ENCODE measurements around the gene NSL1. TPM values are rescaled to one million over a fixed set of nuclear protein-coding genes. Genes with fewer than 3 reads are reported as not detected.
"Not testable (repeated sequence)": the region's sequence is repeated elsewhere in the genome, so short reads cannot be mapped to it uniquely, and the experiment has no call there.

NSL1 gene
- polyA plus RNA-seq, 1 experiment, result 16.4 TPM

DNA sequence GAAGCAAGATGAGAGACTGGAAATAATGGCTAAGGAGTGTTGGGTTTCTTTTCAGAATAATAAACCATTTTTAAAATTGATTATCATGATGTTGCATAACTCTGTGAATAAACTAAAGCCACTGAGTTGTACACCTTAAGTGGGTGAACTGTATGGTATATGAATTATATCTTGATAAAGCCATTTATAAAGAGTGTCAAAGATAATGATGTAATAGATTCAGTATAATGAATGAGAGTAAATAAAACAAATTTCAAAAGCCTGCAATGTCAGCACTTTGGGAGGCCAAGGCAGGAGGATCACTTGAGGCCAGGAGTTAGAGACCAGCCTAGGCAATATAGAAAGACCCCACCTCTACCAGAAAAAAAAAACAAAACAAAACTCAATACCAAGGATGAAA lies 16.3 kb downstream of the NSL1 start:
- ChIA-PET POLR2A (no interaction called here), CTCF (interaction anchor here (1.5 kb wide), 1 partner anchor 110 kb away, joined by 13 read pairs; no protein-coding TSS in a partner anchor)
- no peak for TF ChIP-seq CTCF (IDR thresholded peaks at IDR 0.05; ENCODE audit: insufficient read depth, low read depth, low read length)
- H3K27me3 ChIP-seq (ENCODE audit: control insufficient read depth, insufficient read depth, low read length), result no peaks in the 10 kb centered on the region
- no peak overlapping the region for H3K4me3 ChIP-seq (ENCODE audit: low read depth, low read length)
- peaks cover 2% of the 10 kb centered on the region for H3K36me3 ChIP-seq (ENCODE audit: control insufficient read depth, insufficient read depth, low read length)
- DNase-seq (ENCODE audit: low read depth), result no peak

DNA sequence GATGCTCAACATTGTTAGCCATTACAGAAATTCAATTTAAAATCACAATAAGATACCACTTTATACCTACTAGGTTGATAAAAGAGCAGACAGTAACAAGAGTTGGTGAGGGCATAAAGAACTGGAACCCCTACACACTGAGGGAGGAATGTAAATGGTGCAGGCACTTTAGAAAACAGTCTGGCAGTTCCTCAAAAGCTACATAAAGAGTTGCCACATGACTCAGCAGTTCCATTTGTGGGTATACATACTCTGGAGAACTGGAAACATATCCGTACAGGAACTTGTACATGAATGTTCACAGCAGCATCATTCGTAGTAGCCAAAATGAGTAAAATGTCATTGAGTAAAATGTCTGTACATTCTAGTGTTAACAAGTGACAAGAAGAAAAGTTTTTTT lies 17.0 kb downstream of the NSL1 start:
- Histone ChIP-seq H3K4me3 (ENCODE audit: low read depth, low read length) (no peak overlapping the region), H3K36me3 (ENCODE audit: control insufficient read depth, insufficient read depth, low read length) (peaks cover 2% of the 10 kb centered on the region), H3K27me3 (ENCODE audit: control insufficient read depth, insufficient read depth, low read length) (no peaks in the 10 kb centered on the region)
- POLR2A ChIA-PET, result no interaction called here
- CTCF ChIA-PET, result no interaction called here
- no peak for TF ChIP-seq CTCF (IDR thresholded peaks at IDR 0.05; ENCODE audit: insufficient read depth, low read depth, low read length)
- DNase-seq (ENCODE audit: low read depth), result no peak

DNA sequence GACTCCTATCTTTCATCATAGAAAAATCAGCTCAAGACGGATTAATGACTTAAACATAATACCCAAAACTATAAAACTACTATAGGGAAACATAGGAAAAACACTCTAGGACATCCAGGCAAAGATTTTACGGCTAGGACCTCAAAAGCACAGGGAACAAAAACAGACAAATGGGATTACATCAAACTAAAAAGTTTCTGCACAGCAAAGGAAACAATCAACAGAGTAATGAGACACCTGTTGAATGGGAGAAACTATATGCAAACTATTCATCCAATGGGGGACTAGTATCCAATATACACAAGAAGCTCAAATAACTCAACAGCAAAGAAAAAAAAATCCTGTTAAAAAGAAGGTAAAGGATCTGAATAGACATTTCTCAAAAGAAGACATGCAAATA lies 18.6 kb downstream of the NSL1 start:
- CTCF ChIA-PET, result interaction anchor here (1.4 to 1.9 kb wide), 2 partner anchors 9 to 108 kb away, joined by 4 to 5 read pairs; no protein-coding TSS in a partner anchor
- no peak for DNase-seq (ENCODE audit: low read depth)

DNA sequence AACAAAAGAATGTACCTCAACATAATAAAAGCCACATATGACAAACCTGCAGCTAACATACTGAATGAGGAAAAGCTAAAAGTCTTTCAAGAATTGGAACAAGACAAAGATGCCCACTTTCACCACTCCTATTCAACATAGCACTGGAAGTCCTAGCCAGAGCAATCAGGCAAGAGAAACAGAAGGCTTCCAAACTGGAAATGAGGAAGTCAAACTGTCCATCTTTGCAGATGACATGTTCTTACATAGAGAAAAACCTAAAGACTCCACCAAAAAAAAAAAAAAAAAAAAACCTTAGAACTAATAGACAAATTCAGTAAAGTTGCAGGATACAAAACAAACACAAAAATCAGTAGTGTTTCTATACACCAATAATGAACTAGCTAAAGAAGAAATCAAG lies 20.2 kb downstream of the NSL1 start:
- POLR2A ChIA-PET, result no interaction called here
- Histone ChIP-seq H3K27me3 (ENCODE audit: control insufficient read depth, insufficient read depth, low read length) (no peaks in the 10 kb centered on the region), H3K36me3 (ENCODE audit: control insufficient read depth, insufficient read depth, low read length) (no peaks in the 10 kb centered on the region), H3K4me3 (ENCODE audit: low read depth, low read length) (no peak overlapping the region)
- TF ChIP-seq CTCF (IDR thresholded peaks at IDR 0.05; ENCODE audit: insufficient read depth, low read depth, low read length), result no peak
- no peak for DNase-seq (ENCODE audit: low read depth)
- CTCF ChIA-PET, result no interaction called here

More for the DNA sequence above, 18.6 kb downstream of the NSL1 start:
- POLR2A ChIA-PET, result no interaction called here
- no peak overlapping the region for H3K4me3 ChIP-seq (ENCODE audit: low read depth, low read length)
- H3K27me3 ChIP-seq (ENCODE audit: control insufficient read depth, insufficient read depth, low read length), result no peaks in the 10 kb centered on the region
- peaks cover 2% of the 10 kb centered on the region for H3K36me3 ChIP-seq (ENCODE audit: control insufficient read depth, insufficient read depth, low read length)
- no peak for TF ChIP-seq CTCF (IDR thresholded peaks at IDR 0.05; ENCODE audit: insufficient read depth, low read depth, low read length)

GRCh38 chr1:212769459-212770167 lies 22.0 kb downstream of the NSL1 start:
- POLR2A ChIA-PET, result no interaction called here

GRCh38 chr1:212766825-212767224 lies 24.8 kb downstream of the NSL1 start:
- H3K27me3 ChIP-seq (ENCODE audit: control insufficient read depth, insufficient read depth, low read length); DNase-seq (ENCODE audit: low read depth); CTCF ChIA-PET; POLR2A ChIA-PET; H3K36me3 ChIP-seq (ENCODE audit: control insufficient read depth, insufficient read depth, low read length); H3K4me3 ChIP-seq (ENCODE audit: low read depth, low read length): not testable (repeated sequence)

More at GRCh38 chr1:212769459-212770167, 22.0 kb downstream of the NSL1 start:
- DNase-seq (ENCODE audit: low read depth), result no peak
- Histone ChIP-seq H3K4me3 (ENCODE audit: low read depth, low read length) (no peak overlapping the region), H3K27me3 (ENCODE audit: control insufficient read depth, insufficient read depth, low read length) (no peaks in the 10 kb centered on the region), H3K36me3 (ENCODE audit: control insufficient read depth, insufficient read depth, low read length) (no peaks in the 10 kb centered on the region)
- CTCF ChIA-PET, result interaction anchor here (0.6 to 1.1 kb wide), 4 partner anchors 7 to 225 kb away, joined by 3 to 5 read pairs (median 3); no protein-coding TSS in a partner anchor
- TF ChIP-seq CTCF (IDR thresholded peaks at IDR 0.05; ENCODE audit: insufficient read depth, low read depth, low read length), result no peak

- POLR2A ChIA-PET; H3K36me3 ChIP-seq (ENCODE audit: control insufficient read depth, insufficient read depth, low read length); H3K27me3 ChIP-seq (ENCODE audit: control insufficient read depth, insufficient read depth, low read length); H3K4me3 ChIP-seq (ENCODE audit: low read depth, low read length); DNase-seq (ENCODE audit: low read depth): not testable (repeated sequence)
- CTCF ChIA-PET, result interaction anchor here (1.2 to 1.5 kb wide), 2 partner anchors 15 to 17 kb away, joined by 3 to 4 read pairs; no protein-coding TSS in a partner anchor
Observed at GRCh38 chr1:212764718-212765281, 26.8 kb downstream of the NSL1 start.
